ENCODE measurements around the gene ZNF778. TPM values are rescaled to one million over a fixed set of nuclear protein-coding genes. Genes with fewer than 3 reads are reported as not detected.

The ZNF778 gene
- total and polyA plus RNA-seq, 2 of the 13 experiments (the other 11 are each of a cell fraction or from before 2014, with no cell fraction given): 3.8 to 7.2 TPM

DNA sequence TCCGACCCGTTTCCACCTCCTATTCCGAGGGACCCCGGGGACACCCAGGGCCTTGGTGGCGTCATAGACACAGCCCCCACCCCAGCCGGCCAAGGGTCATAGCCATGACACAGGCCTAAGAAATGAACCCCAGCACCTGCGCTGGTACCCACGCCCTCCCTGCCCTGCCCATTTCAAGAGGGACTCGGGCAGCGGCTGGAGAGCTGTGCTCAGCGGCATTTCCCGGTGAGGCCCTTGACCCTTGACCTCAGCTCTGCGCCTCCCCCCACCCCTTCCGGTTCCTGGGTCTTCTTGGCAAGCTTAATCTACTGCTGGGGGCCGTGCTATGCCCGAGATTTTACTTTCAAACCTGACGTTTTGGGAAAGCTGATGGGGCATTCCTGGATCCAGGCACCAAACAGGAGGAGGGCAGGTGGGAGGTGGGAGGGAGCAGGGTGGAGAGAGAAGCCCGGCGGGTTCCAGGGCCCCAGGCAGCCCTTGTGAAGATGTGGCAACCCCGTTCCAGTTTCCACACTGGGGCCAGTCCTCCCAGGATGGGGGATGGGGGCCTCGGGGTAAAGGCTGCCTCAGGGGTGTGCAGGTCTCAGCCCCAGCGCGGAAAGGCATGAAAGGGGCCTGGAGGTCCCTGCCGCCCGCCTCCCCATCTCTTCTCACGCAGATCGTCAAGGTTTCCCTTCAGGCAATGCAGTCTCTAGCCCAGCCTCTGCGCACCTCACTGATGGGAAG lies 17.2 kb upstream of the ZNF778 start, which contains the start of gene SLC22A31 (continued):
- TF ChIP-seq SNAI1 (CRISPR knock-in tag; IDR thresholded peaks at IDR 0.05; ENCODE audit: borderline replicate concordance): peak; percentile 87; the same call in 1 of the 2 replicates
- TF ChIP-seq RFXAP (CRISPR knock-in tag; IDR thresholded peaks at IDR 0.05; ENCODE audit: borderline replicate concordance): 0 out of 2 replicates have a peak, but pooled peaks have one; percentile 14
- TF ChIP-seq, protein P1, sequence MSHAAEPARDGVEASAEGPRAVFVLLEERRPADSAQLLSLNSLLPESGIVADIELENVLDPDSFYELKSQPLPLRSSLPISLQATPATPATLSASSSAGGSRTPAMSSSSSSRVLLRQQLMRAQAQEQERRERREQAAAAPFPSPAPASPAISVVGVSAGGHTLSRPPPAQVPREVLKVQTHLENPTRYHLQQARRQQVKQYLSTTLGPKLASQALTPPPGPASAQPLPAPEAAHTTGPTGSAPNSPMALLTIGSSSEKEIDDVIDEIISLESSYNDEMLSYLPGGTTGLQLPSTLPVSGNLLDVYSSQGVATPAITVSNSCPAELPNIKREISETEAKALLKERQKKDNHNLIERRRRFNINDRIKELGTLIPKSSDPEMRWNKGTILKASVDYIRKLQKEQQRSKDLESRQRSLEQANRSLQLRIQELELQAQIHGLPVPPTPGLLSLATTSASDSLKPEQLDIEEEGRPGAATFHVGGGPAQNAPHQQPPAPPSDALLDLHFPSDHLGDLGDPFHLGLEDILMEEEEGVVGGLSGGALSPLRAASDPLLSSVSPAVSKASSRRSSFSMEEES (CRISPR knock-in tag; IDR thresholded peaks at IDR 0.05): no peak; the same call in 1 of the 2 replicates
- TF ChIP-seq, protein P2, sequence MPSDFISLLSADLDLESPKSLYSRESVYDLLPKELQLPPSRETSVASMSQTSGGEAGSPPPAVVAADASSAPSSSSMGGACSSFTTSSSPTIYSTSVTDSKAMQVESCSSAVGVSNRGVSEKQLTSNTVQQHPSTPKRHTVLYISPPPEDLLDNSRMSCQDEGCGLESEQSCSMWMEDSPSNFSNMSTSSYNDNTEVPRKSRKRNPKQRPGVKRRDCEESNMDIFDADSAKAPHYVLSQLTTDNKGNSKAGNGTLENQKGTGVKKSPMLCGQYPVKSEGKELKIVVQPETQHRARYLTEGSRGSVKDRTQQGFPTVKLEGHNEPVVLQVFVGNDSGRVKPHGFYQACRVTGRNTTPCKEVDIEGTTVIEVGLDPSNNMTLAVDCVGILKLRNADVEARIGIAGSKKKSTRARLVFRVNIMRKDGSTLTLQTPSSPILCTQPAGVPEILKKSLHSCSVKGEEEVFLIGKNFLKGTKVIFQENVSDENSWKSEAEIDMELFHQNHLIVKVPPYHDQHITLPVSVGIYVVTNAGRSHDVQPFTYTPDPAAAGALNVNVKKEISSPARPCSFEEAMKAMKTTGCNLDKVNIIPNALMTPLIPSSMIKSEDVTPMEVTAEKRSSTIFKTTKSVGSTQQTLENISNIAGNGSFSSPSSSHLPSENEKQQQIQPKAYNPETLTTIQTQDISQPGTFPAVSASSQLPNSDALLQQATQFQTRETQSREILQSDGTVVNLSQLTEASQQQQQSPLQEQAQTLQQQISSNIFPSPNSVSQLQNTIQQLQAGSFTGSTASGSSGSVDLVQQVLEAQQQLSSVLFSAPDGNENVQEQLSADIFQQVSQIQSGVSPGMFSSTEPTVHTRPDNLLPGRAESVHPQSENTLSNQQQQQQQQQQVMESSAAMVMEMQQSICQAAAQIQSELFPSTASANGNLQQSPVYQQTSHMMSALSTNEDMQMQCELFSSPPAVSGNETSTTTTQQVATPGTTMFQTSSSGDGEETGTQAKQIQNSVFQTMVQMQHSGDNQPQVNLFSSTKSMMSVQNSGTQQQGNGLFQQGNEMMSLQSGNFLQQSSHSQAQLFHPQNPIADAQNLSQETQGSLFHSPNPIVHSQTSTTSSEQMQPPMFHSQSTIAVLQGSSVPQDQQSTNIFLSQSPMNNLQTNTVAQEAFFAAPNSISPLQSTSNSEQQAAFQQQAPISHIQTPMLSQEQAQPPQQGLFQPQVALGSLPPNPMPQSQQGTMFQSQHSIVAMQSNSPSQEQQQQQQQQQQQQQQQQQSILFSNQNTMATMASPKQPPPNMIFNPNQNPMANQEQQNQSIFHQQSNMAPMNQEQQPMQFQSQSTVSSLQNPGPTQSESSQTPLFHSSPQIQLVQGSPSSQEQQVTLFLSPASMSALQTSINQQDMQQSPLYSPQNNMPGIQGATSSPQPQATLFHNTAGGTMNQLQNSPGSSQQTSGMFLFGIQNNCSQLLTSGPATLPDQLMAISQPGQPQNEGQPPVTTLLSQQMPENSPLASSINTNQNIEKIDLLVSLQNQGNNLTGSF (CRISPR knock-in tag; IDR thresholded peaks at IDR 0.05): no peak
- no peak; the same call in 1 of the 2 replicates for TF ChIP-seq ZNF343 (CRISPR knock-in tag; IDR thresholded peaks at IDR 0.05)
- TF ChIP-seq ZNF616 (CRISPR knock-in tag; IDR thresholded peaks at IDR 0.05; ENCODE audit: low read depth): no peak
- TF ChIP-seq ETV5 (CRISPR knock-in tag; IDR thresholded peaks at IDR 0.05; ENCODE audit: borderline replicate concordance): peak; percentile 91
- TF ChIP-seq FOXO1 (CRISPR knock-in tag; IDR thresholded peaks at IDR 0.05): no peak
- TF ChIP-seq KDM2A (CRISPR knock-in tag; IDR thresholded peaks at IDR 0.05; ENCODE audit: borderline replicate concordance, low read depth): peak; percentile 37
- TF ChIP-seq, protein P3, sequence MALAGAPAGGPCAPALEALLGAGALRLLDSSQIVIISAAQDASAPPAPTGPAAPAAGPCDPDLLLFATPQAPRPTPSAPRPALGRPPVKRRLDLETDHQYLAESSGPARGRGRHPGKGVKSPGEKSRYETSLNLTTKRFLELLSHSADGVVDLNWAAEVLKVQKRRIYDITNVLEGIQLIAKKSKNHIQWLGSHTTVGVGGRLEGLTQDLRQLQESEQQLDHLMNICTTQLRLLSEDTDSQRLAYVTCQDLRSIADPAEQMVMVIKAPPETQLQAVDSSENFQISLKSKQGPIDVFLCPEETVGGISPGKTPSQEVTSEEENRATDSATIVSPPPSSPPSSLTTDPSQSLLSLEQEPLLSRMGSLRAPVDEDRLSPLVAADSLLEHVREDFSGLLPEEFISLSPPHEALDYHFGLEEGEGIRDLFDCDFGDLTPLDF (CRISPR knock-in tag; IDR thresholded peaks at IDR 0.05): no peak
- TF ChIP-seq ERF (CRISPR knock-in tag; IDR thresholded peaks at IDR 0.05): peak; percentile 53; the same call in 1 of the 2 replicates
- no peak for TF ChIP-seq SETDB1 (CRISPR knock-in tag; IDR thresholded peaks at IDR 0.05; ENCODE audit: borderline replicate concordance)
- TF ChIP-seq ZNF543 (CRISPR knock-in tag; IDR thresholded peaks at IDR 0.05): peak; percentile 76; the same call in 1 of the 2 replicates
- TF ChIP-seq ZSCAN29 (CRISPR knock-in tag; conservative IDR thresholded peaks at IDR 0.05): 0 out of 2 replicates have a peak, but pooled peaks have one; percentile 16
- no peak for TF ChIP-seq RFX3 (CRISPR knock-in tag; IDR thresholded peaks at IDR 0.05)
- TF ChIP-seq, protein P4, sequence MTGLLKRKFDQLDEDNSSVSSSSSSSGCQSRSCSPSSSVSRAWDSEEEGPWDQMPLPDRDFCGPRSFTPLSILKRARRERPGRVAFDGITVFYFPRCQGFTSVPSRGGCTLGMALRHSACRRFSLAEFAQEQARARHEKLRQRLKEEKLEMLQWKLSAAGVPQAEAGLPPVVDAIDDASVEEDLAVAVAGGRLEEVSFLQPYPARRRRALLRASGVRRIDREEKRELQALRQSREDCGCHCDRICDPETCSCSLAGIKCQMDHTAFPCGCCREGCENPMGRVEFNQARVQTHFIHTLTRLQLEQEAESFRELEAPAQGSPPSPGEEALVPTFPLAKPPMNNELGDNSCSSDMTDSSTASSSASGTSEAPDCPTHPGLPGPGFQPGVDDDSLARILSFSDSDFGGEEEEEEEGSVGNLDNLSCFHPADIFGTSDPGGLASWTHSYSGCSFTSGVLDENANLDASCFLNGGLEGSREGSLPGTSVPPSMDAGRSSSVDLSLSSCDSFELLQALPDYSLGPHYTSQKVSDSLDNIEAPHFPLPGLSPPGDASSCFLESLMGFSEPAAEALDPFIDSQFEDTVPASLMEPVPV (CRISPR knock-in tag; IDR thresholded peaks at IDR 0.05): peak; percentile 72; the same call in 1 of the 2 replicates
- TF ChIP-seq, protein P5, sequence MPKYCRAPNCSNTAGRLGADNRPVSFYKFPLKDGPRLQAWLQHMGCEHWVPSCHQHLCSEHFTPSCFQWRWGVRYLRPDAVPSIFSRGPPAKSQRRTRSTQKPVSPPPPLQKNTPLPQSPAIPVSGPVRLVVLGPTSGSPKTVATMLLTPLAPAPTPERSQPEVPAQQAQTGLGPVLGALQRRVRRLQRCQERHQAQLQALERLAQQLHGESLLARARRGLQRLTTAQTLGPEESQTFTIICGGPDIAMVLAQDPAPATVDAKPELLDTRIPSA (CRISPR knock-in tag; IDR thresholded peaks at IDR 0.05; ENCODE audit: borderline replicate concordance): 0 out of 2 replicates have a peak, but pooled peaks have one; percentile 60
- no peak for TF ChIP-seq ZNF562 (CRISPR knock-in tag; IDR thresholded peaks at IDR 0.05; ENCODE audit: borderline replicate concordance)
- TF ChIP-seq ZNF24 (IDR thresholded peaks at IDR 0.05): no peak

Data from HepG2 (cell line).